Measurements from ENCODE around the gene C1QTNF4. TPM values are rescaled to one million over a fixed set of nuclear protein-coding genes. Genes with fewer than 3 reads are reported as not detected.
"Not testable (repeated sequence)": the region's sequence is repeated elsewhere in the genome, so short reads cannot be mapped to it uniquely, and the experiment has no call there.

Gene C1QTNF4
- total RNA-seq, 1 experiment from 2014 or later = 0.75 TPM

DNA sequence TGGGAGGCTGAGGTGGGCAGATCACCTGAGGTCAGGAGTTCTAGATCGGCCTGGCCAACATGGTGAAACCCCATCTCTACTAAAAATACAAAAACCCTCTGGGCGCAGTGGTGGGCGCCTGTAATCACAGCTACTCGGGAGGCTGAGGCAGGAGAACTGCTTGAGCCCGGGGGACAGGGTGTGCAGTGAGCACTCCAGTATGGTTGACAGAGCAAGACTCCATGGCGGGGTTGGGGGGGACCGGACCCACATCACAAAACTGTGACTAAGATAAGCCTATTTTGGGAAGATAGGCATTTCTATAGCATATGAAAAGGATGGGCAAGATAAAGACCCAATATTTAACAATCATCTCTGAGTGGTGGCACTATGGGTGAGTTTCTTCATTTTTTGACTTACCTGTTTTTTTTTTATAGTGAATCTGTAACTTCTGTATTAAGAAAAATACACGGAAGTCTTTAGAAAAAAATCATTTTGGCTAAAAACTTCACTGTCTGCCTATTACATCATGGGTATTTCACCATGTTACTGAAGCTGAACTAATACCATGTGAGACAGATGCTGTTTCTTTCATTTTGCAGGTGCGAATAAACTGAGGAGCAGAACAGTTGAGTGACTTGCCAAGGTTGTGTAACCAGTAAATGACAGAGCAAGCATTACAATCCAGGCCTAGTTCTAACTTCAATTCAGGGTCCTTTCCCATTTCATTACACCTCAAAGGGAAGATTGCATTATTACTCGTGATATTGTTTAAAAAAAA, 43.7 kb downstream of the C1QTNF4 start:
- H3K9me3 Mint-ChIP-seq (ENCODE audit: unreplicated experiment) = no peaks in the 10 kb centered on the region
- Histone ChIP-seq H3K4me1 (peaks cover 6% of the 10 kb centered on the region; the same call in 1 of the 2 replicates), H3K4me3 (ENCODE audit: low read depth, low read length) (no peak overlapping the region), H3K27me3 (replicated peaks; ENCODE audit: control insufficient read depth, insufficient read depth, low read length) (no peaks in the 10 kb centered on the region), H3K9me3 (no peaks in the 10 kb centered on the region), H3K36me3 (ENCODE audit: control insufficient read depth, insufficient read depth, low read length) (no peaks in the 10 kb centered on the region)
- H3K27me3 Mint-ChIP-seq (ENCODE audit: insufficient read depth, unreplicated experiment) = no peaks in the 10 kb centered on the region
- peak overlapping the region; percentile 94 for H3K4me3 Mint-ChIP-seq (ENCODE audit: unreplicated experiment)
- no peak for DNase-seq
- intact Hi-C loops (cut with micrococcal nuclease; ENCODE audit: unreplicated experiment) = loop anchor here (10.0 kb wide), 1 partner anchor 66 kb away; no protein-coding TSS in a partner anchor
- CTCF ChIA-PET = no interaction called here
- POLR2A ChIA-PET = no interaction called here
- peaks cover 46% of the 10 kb centered on the region for H3K36me3 Mint-ChIP-seq (ENCODE audit: insufficient read depth, unreplicated experiment)
- H3K4me1 Mint-ChIP-seq (ENCODE audit: low read depth, unreplicated experiment) = peaks cover 8% of the 10 kb centered on the region
- TF ChIP-seq, protein P1, sequence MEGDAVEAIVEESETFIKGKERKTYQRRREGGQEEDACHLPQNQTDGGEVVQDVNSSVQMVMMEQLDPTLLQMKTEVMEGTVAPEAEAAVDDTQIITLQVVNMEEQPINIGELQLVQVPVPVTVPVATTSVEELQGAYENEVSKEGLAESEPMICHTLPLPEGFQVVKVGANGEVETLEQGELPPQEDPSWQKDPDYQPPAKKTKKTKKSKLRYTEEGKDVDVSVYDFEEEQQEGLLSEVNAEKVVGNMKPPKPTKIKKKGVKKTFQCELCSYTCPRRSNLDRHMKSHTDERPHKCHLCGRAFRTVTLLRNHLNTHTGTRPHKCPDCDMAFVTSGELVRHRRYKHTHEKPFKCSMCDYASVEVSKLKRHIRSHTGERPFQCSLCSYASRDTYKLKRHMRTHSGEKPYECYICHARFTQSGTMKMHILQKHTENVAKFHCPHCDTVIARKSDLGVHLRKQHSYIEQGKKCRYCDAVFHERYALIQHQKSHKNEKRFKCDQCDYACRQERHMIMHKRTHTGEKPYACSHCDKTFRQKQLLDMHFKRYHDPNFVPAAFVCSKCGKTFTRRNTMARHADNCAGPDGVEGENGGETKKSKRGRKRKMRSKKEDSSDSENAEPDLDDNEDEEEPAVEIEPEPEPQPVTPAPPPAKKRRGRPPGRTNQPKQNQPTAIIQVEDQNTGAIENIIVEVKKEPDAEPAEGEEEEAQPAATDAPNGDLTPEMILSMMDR (IDR thresholded peaks at IDR 0.05; ENCODE audit: insufficient read depth in 1 of 2, low read depth in 1 of 2, low read length in 1 of 2, severe bottlenecking in 1 of 2, unreplicated experiment in 1 of 2) = no peak
- no TSS peak for BruUV-seq (replicated peaks)
- peak overlapping the region; percentile 93 for H3K27ac Mint-ChIP-seq (ENCODE audit: unreplicated experiment)

GRCh38 chr11:47546274-47546673, 47.9 kb downstream of the C1QTNF4 start:
- intact Hi-C loops (cut with micrococcal nuclease; ENCODE audit: unreplicated experiment); DNase-seq; H3K4me1 Mint-ChIP-seq (ENCODE audit: low read depth, unreplicated experiment); H3K4me3 Mint-ChIP-seq (ENCODE audit: unreplicated experiment); H3K9me3 ChIP-seq; H3K27ac Mint-ChIP-seq (ENCODE audit: unreplicated experiment); H3K9me3 Mint-ChIP-seq (ENCODE audit: unreplicated experiment); H3K4me3 ChIP-seq (ENCODE audit: low read depth, low read length); H3K4me1 ChIP-seq; BruUV-seq (replicated peaks); CTCF ChIA-PET; H3K36me3 ChIP-seq (ENCODE audit: control insufficient read depth, insufficient read depth, low read length); H3K27me3 ChIP-seq (replicated peaks; ENCODE audit: control insufficient read depth, insufficient read depth, low read length); H3K27me3 Mint-ChIP-seq (ENCODE audit: insufficient read depth, unreplicated experiment); POLR2A ChIA-PET: not testable (repeated sequence)
- H3K36me3 Mint-ChIP-seq (ENCODE audit: insufficient read depth, unreplicated experiment) = peaks cover 41% of the 10 kb centered on the region

DNA sequence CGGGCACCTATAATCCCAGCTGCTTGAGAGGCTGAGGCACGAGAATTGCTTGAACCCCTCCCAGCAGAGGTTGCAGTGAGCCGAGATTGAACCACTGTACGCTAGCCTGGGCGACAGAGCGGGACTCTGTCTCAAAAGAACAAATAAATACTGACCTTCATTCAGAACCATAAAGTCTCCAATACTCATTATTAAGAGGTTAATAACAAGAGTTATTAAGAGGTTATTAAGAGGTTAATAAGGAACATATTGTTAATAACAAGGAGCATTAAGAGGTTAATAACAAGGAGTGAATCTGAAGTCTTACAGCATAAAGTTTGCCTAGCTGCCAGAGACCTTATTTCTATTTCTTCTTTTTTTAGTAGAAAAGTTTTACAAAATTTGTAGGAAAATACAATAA, 48.9 kb downstream of the C1QTNF4 start:
- peaks cover 39% of the 10 kb centered on the region for H3K36me3 Mint-ChIP-seq (ENCODE audit: insufficient read depth, unreplicated experiment)
- POLR2A ChIA-PET = no interaction called here

More for the DNA sequence above, 48.9 kb downstream of the C1QTNF4 start:
- intact Hi-C loops (cut with micrococcal nuclease; ENCODE audit: unreplicated experiment) = no loop called here
- no peak for DNase-seq
- H3K4me3 Mint-ChIP-seq (ENCODE audit: unreplicated experiment) = no peak overlapping the region
- Histone ChIP-seq H3K27me3 (replicated peaks; ENCODE audit: control insufficient read depth, insufficient read depth, low read length) (no peaks in the 10 kb centered on the region), H3K4me3 (ENCODE audit: low read depth, low read length) (no peak overlapping the region), H3K4me1 (no peaks in the 10 kb centered on the region; the same call in 1 of the 2 replicates), H3K9me3 (no peaks in the 10 kb centered on the region), H3K36me3 (ENCODE audit: control insufficient read depth, insufficient read depth, low read length) (no peaks in the 10 kb centered on the region)
- TF ChIP-seq, protein P1 (IDR thresholded peaks at IDR 0.05; ENCODE audit: insufficient read depth in 1 of 2, low read depth in 1 of 2, low read length in 1 of 2, severe bottlenecking in 1 of 2, unreplicated experiment in 1 of 2) = no peak
- CTCF ChIA-PET = no interaction called here
- H3K9me3 Mint-ChIP-seq (ENCODE audit: unreplicated experiment) = no peaks in the 10 kb centered on the region
- peaks cover 6% of the 10 kb centered on the region for H3K4me1 Mint-ChIP-seq (ENCODE audit: low read depth, unreplicated experiment)
- BruUV-seq (replicated peaks) = no TSS peak
- H3K27me3 Mint-ChIP-seq (ENCODE audit: insufficient read depth, unreplicated experiment) = no peaks in the 10 kb centered on the region
- no peak overlapping the region for H3K27ac Mint-ChIP-seq (ENCODE audit: unreplicated experiment)
